GM20000 (cell line): ENCODE data around the gene DNAH11.
"Not testable (repeated sequence)": the region's sequence is repeated elsewhere in the genome, so short reads cannot be mapped to it uniquely, and the experiment has no call there.

Source experiments
- DNase-seq: peaks from one replicate; pipeline ENCODE4 v3.0.0; 2012; ENCODE audit warnings: low spot score
- CTCF ChIP-seq: IDR thresholded peaks from 2 replicates; pipeline ENCODE4 v1.5.1; 2012; ENCODE audit warnings: mild to moderate bottlenecking, control low read depth; ENCODE audit errors: extremely low read depth, missing control alignments

The DNAH11 gene

GRCh38 chr7:21819048-21819447 is 276.2 kb downstream of the DNAH11 start:
- no peak for DNase-seq
- TF ChIP-seq CTCF: no peak

- DNase-seq: no peak
- TF ChIP-seq CTCF: no peak
These were observed 286.0 kb downstream of the DNAH11 start for GRCh38 chr7:21828841-21829240.

GRCh38 chr7:21829731-21830130 is 286.9 kb downstream of the DNAH11 start:
- TF ChIP-seq CTCF: no peak
- DNase-seq: no peak

- no peak for TF ChIP-seq CTCF
- no peak for DNase-seq
These were observed 301.9 kb downstream of the DNAH11 start for GRCh38 chr7:21844742-21845141.

GRCh38 chr7:21850531-21851285 is 307.9 kb downstream of the DNAH11 start:
- TF ChIP-seq CTCF: no peak
- no peak for DNase-seq

- TF ChIP-seq CTCF: no peak
- DNase-seq: no peak
These were observed 308.7 kb downstream of the DNAH11 start for GRCh38 chr7:21851559-21851967.

- DNase-seq: not testable (repeated sequence)
These were observed 322.9 kb downstream of the DNAH11 start for GRCh38 chr7:21865631-21866204.

GRCh38 chr7:21866731-21867130 is 323.9 kb downstream of the DNAH11 start:
- no peak for TF ChIP-seq CTCF

More at GRCh38 chr7:21866731-21867130, 323.9 kb downstream of the DNAH11 start:
- no peak for DNase-seq
